ENCODE measurements around the gene TMEM72. TPM values are rescaled to one million over a fixed set of nuclear protein-coding genes. Genes with fewer than 3 reads are reported as not detected.

The TMEM72 gene
- total and polyA plus RNA-seq, 2 donors, result 0.05 to 0.07 TPM

- H3K9me3 ChIP-seq (ENCODE audit: control insufficient read depth in 2 of 2, insufficient read depth in 1 of 2, low read length in 1 of 2), result no peaks in the 10 kb centered on the region
- H3K36me3 ChIP-seq (ENCODE audit: control insufficient read depth in 2 of 2, insufficient read depth in 2 of 2, low read length in 1 of 2), result no peaks in the 10 kb centered on the region
- peaks cover 5 to 41% of the 10 kb centered on the region in 2 donors for H3K4me1 ChIP-seq (ENCODE audit: control insufficient read depth in 2 of 2, insufficient read depth in 2 of 2, low read length in 2 of 2)
- WGBS, result 87% methylated on average over 11 of the region's 11 CpGs
- H3K4me3 ChIP-seq (ENCODE audit: low read length in 2 of 2), result no peak overlapping the region
- peak overlapping the region; percentile 43 to 56 for H3K27ac ChIP-seq (ENCODE audit: low read depth in 1 of 2, low read length in 1 of 2)
- no peaks in the 10 kb centered on the region for H3K27me3 ChIP-seq (ENCODE audit: control insufficient read depth in 2 of 2, insufficient read depth in 1 of 2, low read length in 1 of 2)
- DNase-seq (ENCODE audit: low read depth in 6 of 9, low spot score in 9 of 9), result no peak
These were observed 70.3 kb downstream of the TMEM72 start for GRCh38 chr10:44981172-44982113.

DNA sequence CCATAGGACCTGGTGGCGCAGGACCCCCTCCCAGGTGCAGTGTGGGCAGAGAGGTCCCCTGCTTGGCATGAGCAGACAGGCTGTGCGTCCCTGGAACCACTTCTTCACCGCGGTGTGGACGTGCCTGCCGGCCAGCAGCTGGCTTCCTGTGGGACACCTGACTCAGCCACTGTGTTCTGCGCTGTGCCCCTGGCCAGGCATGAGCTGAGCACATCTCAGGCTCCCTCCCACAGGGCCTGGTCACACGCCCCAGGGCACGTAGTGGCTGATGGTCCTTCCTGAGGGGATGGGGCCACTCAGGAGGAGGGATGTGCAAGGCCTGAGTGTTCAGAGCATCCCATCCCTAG is 71.0 kb downstream of the TMEM72 start:
- Histone ChIP-seq H3K4me1 (ENCODE audit: control insufficient read depth in 2 of 2, insufficient read depth in 2 of 2, low read length in 2 of 2) (peaks cover 5 to 39% of the 10 kb centered on the region in 2 donors), H3K27ac (ENCODE audit: low read depth in 1 of 2, low read length in 1 of 2) (no peak overlapping the region), H3K9me3 (ENCODE audit: control insufficient read depth in 2 of 2, insufficient read depth in 1 of 2, low read length in 1 of 2) (no peaks in the 10 kb centered on the region), H3K4me3 (ENCODE audit: low read length in 2 of 2) (no peak overlapping the region), H3K36me3 (ENCODE audit: control insufficient read depth in 2 of 2, insufficient read depth in 2 of 2, low read length in 1 of 2) (no peaks in the 10 kb centered on the region), H3K27me3 (ENCODE audit: control insufficient read depth in 2 of 2, insufficient read depth in 1 of 2, low read length in 1 of 2) (no peaks in the 10 kb centered on the region)
- no peak for DNase-seq (ENCODE audit: low read depth in 6 of 9, low spot score in 9 of 9)
- WGBS, result 92% methylated on average over 9 of the region's 9 CpGs

DNA sequence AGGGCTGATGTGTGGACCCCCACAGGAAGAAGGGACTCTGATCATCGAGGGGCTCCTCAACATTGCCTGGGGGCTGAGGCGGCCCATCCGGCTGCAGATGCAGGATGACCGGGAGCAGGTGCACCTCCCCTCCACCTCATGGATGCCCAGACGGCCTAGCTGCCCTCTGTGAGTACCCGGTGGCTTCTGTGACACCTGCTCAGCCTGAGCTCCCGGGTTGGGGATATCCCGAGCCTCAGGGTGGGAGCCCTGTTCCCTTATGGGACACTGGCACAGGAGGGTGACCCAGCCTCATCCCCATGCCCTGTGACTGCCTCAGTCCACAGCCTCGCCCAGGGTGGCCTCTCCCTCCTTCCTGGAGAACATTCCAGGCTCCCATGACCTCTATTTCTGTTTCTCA is 71.4 kb downstream of the TMEM72 start:
- Histone ChIP-seq H3K9me3 (ENCODE audit: control insufficient read depth in 2 of 2, insufficient read depth in 1 of 2, low read length in 1 of 2) (no peaks in the 10 kb centered on the region), H3K4me1 (ENCODE audit: control insufficient read depth in 2 of 2, insufficient read depth in 2 of 2, low read length in 2 of 2) (peaks cover 5 to 37% of the 10 kb centered on the region in 2 donors), H3K27ac (ENCODE audit: low read depth in 1 of 2, low read length in 1 of 2) (no peak overlapping the region), H3K36me3 (ENCODE audit: control insufficient read depth in 2 of 2, insufficient read depth in 2 of 2, low read length in 1 of 2) (no peaks in the 10 kb centered on the region), H3K4me3 (ENCODE audit: low read length in 2 of 2) (no peak overlapping the region), H3K27me3 (ENCODE audit: control insufficient read depth in 2 of 2, insufficient read depth in 1 of 2, low read length in 1 of 2) (no peaks in the 10 kb centered on the region)
- DNase-seq (ENCODE audit: low read depth in 6 of 9, low spot score in 9 of 9), result no peak
- 96% methylated on average over 9 of the region's 9 CpGs for WGBS

- H3K4me3 ChIP-seq (ENCODE audit: low read length in 2 of 2), result no peak overlapping the region
- peaks cover 5 to 29% of the 10 kb centered on the region in 2 donors for H3K4me1 ChIP-seq (ENCODE audit: control insufficient read depth in 2 of 2, insufficient read depth in 2 of 2, low read length in 2 of 2)
- no peaks in the 10 kb centered on the region for H3K36me3 ChIP-seq (ENCODE audit: control insufficient read depth in 2 of 2, insufficient read depth in 2 of 2, low read length in 1 of 2)
- H3K27me3 ChIP-seq (ENCODE audit: control insufficient read depth in 2 of 2, insufficient read depth in 1 of 2, low read length in 1 of 2), result no peaks in the 10 kb centered on the region
- H3K9me3 ChIP-seq (ENCODE audit: control insufficient read depth in 2 of 2, insufficient read depth in 1 of 2, low read length in 1 of 2), result no peaks in the 10 kb centered on the region
- WGBS, result 97% methylated on average over 13 of the region's 13 CpGs
- H3K27ac ChIP-seq (ENCODE audit: low read depth in 1 of 2, low read length in 1 of 2), result no peak overlapping the region
- DNase-seq (ENCODE audit: low read depth in 6 of 9, low spot score in 9 of 9), result no peak
These were observed 72.1 kb downstream of the TMEM72 start for GRCh38 chr10:44983066-44983894.

GRCh38 chr10:44983895-44984278 is 72.8 kb downstream of the TMEM72 start:
- Histone ChIP-seq H3K9me3 (ENCODE audit: control insufficient read depth in 2 of 2, insufficient read depth in 1 of 2, low read length in 1 of 2) (no peaks in the 10 kb centered on the region), H3K4me3 (ENCODE audit: low read length in 2 of 2) (no peak overlapping the region), H3K4me1 (ENCODE audit: control insufficient read depth in 2 of 2, insufficient read depth in 2 of 2, low read length in 2 of 2) (peaks cover under 1 to 23% of the 10 kb centered on the region in 2 donors), H3K27me3 (ENCODE audit: control insufficient read depth in 2 of 2, insufficient read depth in 1 of 2, low read length in 1 of 2) (no peaks in the 10 kb centered on the region), H3K36me3 (ENCODE audit: control insufficient read depth in 2 of 2, insufficient read depth in 2 of 2, low read length in 1 of 2) (no peaks in the 10 kb centered on the region), H3K27ac (ENCODE audit: low read depth in 1 of 2, low read length in 1 of 2) (no peak overlapping the region)
- 90% methylated on average over 10 of the region's 10 CpGs for WGBS
- DNase-seq (ENCODE audit: low read depth in 6 of 9, low spot score in 9 of 9), result no peak

GRCh38 chr10:44984671-44985101 is 73.5 kb downstream of the TMEM72 start:
- Histone ChIP-seq H3K36me3 (ENCODE audit: control insufficient read depth in 2 of 2, insufficient read depth in 2 of 2, low read length in 1 of 2) (no peaks in the 10 kb centered on the region), H3K9me3 (ENCODE audit: control insufficient read depth in 2 of 2, insufficient read depth in 1 of 2, low read length in 1 of 2) (no peaks in the 10 kb centered on the region), H3K4me1 (ENCODE audit: control insufficient read depth in 2 of 2, insufficient read depth in 2 of 2, low read length in 2 of 2) (peaks cover 0 to 22% of the 10 kb centered on the region in 2 donors), H3K27ac (ENCODE audit: low read depth in 1 of 2, low read length in 1 of 2) (no peak overlapping the region), H3K27me3 (ENCODE audit: control insufficient read depth in 2 of 2, insufficient read depth in 1 of 2, low read length in 1 of 2) (no peaks in the 10 kb centered on the region), H3K4me3 (ENCODE audit: low read length in 2 of 2) (no peak overlapping the region)
- DNase-seq (ENCODE audit: low read depth in 6 of 9, low spot score in 9 of 9), result no peak
- 97% methylated on average over 15 of the region's 15 CpGs for WGBS

DNA sequence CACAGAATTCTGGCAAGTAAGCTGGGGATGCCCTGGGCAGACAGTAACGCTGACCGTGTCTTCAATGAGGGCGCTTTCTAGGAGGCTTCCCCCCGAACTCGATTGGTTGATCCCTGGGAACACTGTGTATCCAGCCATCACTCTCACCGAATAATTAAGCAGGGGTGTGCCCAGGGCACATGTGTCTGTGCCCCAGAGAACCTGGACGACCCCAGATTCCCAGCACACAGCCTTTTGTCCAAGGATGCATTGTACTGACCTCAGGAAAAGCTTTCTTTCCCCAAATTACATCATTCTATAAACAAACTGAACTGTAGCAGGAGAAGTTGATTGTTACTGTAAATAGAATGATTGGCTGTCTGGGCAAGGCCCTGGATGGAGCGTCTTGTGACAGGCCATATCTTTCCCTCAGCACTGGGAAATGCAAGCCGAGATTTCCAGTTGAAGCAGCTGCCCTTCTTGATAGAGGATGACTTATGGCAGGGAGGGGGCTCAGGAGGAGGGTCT is 74.1 kb downstream of the TMEM72 start:
- Histone ChIP-seq H3K27me3 (ENCODE audit: control insufficient read depth in 2 of 2, insufficient read depth in 1 of 2, low read length in 1 of 2) (no peaks in the 10 kb centered on the region), H3K4me1 (ENCODE audit: control insufficient read depth in 2 of 2, insufficient read depth in 2 of 2, low read length in 2 of 2) (peaks cover 0 to 22% of the 10 kb centered on the region in 2 donors), H3K36me3 (ENCODE audit: control insufficient read depth in 2 of 2, insufficient read depth in 2 of 2, low read length in 1 of 2) (no peaks in the 10 kb centered on the region), H3K4me3 (ENCODE audit: low read length in 2 of 2) (no peak overlapping the region), H3K9me3 (ENCODE audit: control insufficient read depth in 2 of 2, insufficient read depth in 1 of 2, low read length in 1 of 2) (no peaks in the 10 kb centered on the region), H3K27ac (ENCODE audit: low read depth in 1 of 2, low read length in 1 of 2) (no peak overlapping the region)
- 96% methylated on average over 9 of the region's 9 CpGs for WGBS
- DNase-seq (ENCODE audit: low read depth in 6 of 9, low spot score in 9 of 9), result no peak

GRCh38 chr10:44986179-44986578 is 75.0 kb downstream of the TMEM72 start:
- H3K4me1 ChIP-seq (ENCODE audit: control insufficient read depth in 2 of 2, insufficient read depth in 2 of 2, low read length in 2 of 2), result peaks cover 0 to 21% of the 10 kb centered on the region in 2 donors
- 99% methylated on average over 3 of the region's 3 CpGs for WGBS
- H3K27ac ChIP-seq (ENCODE audit: low read depth in 1 of 2, low read length in 1 of 2), result no peak overlapping the region
- H3K4me3 ChIP-seq (ENCODE audit: low read length in 2 of 2), result no peak overlapping the region
- no peaks in the 10 kb centered on the region for H3K36me3 ChIP-seq (ENCODE audit: control insufficient read depth in 2 of 2, insufficient read depth in 2 of 2, low read length in 1 of 2)
- H3K9me3 ChIP-seq (ENCODE audit: control insufficient read depth in 2 of 2, insufficient read depth in 1 of 2, low read length in 1 of 2), result no peaks in the 10 kb centered on the region
- no peak for DNase-seq (ENCODE audit: low read depth in 6 of 9, low spot score in 9 of 9)
- H3K27me3 ChIP-seq (ENCODE audit: control insufficient read depth in 2 of 2, insufficient read depth in 1 of 2, low read length in 1 of 2), result no peaks in the 10 kb centered on the region
